Neural progenitor cell (in vitro differentiated cells): ENCODE data around the gene FBXL17.

Source experiments
- CTCF ChIP-seq: fragments of 200-600 bp; sonication (generic); IDR thresholded peaks from 2 replicates; pipeline ENCODE4 v1.5.1; 2017; ENCODE audit warnings: antibody characterized with exemption, mild to moderate bottlenecking
- EZH2phosphoT487 ChIP-seq: fragments of 200-600 bp; sonication (generic); IDR thresholded peaks from 2 replicates; pipeline ENCODE4 v1.6.1; 2017; ENCODE audit warnings: antibody characterized with exemption

- TF ChIP-seq CTCF, result no peak
- no peak for TF ChIP-seq EZH2phosphoT487
Observed at GRCh38 chr5:108046955-108047670, 334.8 kb downstream of the FBXL17 start.
